SK-N-MC (cell line): ENCODE data around the gene EXOC5.

ENCODE experiments used
- EZH2 ChIP-seq: fragments of 200-600 bp; sonication (generic); IDR thresholded peaks from one replicate; pipeline ENCODE4 v1.6.1; 2017; ENCODE audit warnings: antibody characterized with exemption
- FOXP2 ChIP-seq: optimal IDR thresholded peaks from 2 replicates; pipeline ENCODE3; 2011; ENCODE audit warnings: mild to moderate bottlenecking, moderate library complexity; ENCODE audit not compliant: insufficient read depth; ENCODE audit errors: extremely low read length, control extremely low read depth
- POLR2AphosphoS5 ChIP-seq: IDR thresholded peaks from 2 replicates; pipeline ENCODE4 v1.6.1; 2012; ENCODE audit warnings: mild to moderate bottlenecking, low read depth, low read length, borderline replicate concordance

DNA sequence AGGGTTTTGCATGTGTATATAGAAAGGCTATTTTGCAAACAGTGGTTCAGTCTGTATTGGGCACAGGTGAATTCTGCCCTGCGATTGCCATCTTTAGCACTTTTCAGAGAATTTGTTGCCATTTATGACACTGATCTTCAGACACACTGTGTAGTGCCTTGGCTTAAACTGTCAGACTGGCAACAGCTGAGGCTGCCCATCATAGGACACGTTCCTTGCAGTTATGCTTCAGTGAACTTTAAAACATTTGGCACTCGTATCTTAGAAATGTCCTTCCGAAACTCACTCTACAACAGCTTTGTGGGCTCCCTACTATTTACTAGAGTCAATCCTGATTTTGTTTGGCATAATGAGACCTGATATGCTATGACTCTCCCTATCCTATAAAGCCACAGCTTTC, 29.1 kb upstream of the EXOC5 start:
- TF ChIP-seq EZH2 = no peak
- no peak for TF ChIP-seq POLR2AphosphoS5
- no peak for TF ChIP-seq FOXP2
